Stimulated activated CD4-positive, alpha-beta T cell treated with anti-CD3 and anti-CD28 coated beads, TNF-alpha, amount 100 ng/mL, for 1 hour (primary cell): Measurements from ENCODE around the gene AKR1C1.
"Not testable (repeated sequence)": the region's sequence is repeated elsewhere in the genome, so short reads cannot be mapped to it uniquely, and the experiment has no call there.

Source experiments
- DNase-seq, 3 donors: peaks; one replicate each; pipeline ENCODE4 v3.0.0-alpha.2; 2020; ENCODE audit warnings: low read depth in 3 of 3, low spot score in 1 of 3

Gene AKR1C1

DNA sequence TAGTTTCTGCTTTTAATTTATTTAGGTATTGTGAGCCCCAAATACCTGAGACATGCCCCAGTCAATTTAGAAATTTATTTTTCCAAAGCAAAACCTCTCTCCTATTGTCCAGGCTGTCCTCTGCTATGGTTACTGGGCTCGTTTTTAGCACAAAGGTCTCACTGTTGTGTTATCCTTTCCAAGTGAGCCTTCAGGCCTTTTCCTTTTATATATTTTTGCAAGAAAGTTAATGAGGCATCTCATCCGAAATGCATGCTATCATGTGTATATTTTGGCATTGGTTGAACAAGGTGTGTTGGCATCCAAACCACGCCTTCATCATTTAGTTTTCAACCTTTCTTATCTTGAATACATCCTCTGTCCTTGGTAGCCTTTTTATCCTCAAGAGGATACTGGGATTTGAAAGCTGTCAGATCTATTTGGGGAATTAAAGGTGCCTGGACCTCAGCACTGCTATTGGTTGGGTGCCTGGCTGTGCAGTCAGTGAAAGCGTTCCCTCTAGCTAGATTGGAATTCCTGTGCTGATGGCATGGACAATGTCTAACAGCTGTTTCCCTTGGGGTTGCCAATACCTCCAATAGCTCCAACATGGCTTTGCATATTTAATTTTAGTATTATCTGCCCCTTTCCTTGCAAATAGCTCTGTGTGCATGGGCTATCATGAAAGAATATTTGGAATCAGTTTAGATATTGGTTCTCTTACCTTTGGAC lies 51.1 kb downstream of the AKR1C1 start:
- not testable (repeated sequence) for DNase-seq

DNA sequence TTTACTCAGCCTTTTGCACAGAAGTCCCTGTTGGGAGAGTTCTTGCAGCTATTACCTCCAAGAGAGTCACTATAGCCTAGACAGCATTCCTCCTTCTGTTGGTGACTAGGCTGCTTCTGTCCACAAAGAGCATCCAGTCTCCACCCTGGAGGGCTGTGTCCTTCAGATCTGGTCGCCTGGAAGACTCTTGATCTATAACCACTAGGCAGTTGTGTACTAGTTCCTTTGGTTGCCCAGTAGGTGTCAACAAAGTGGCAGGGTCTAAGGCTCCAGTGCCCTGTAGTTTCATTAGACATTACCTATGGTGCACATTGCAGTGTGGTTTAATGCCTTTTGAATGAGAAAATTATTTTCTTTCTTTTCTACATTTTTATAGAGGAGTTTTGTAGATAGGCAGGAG lies 51.7 kb downstream of the AKR1C1 start:
- no peak for DNase-seq

DNA sequence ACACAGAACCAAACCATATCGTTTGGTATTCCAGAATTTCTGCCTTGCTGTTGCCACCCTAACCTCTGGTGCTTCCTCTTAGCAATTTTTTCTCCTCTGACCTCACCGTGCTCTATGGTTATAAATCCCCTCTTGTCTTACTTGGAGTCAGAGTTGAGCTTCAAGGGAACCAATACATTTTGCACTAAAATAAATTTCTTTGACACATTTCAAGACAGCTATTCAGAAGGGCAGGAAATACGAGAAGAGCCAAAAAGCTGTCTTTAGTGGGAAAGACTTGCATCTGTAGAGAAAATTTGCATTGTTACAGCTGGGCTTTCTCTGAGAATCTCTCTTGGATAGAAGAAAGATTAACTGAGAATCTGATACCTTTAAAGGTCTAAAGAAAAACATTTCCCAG lies 54.9 kb downstream of the AKR1C1 start:
- DNase-seq: no peak

DNA sequence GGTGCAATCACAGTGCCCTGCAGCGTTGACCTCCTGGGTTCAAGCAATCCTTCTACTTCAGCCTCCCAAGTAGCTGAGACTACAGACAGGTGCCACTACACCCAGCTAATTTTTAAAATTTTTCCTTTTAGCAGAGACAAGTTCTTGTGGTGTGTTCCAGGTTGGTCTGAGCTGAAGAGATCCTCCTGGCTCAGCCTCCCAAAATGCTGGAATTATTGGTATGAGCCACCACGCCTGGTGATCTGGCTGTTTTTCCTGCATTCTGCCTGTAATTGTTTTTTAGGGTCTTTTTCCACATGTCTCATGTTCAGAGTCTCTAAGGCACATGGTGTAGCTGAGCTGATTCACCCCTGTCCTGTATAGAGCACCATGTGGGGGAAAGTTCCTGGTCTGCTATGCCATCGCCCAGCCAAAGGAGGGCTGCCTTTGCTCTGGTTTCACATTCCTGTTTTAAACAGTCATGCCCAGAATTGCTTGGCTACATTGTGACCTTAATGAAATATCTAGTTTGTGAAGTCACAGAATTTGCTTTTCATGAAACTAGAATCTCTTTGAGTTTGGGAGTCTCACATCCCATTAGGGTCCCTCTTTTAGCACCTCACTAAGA lies 55.6 kb downstream of the AKR1C1 start:
- DNase-seq: not testable (repeated sequence)

DNA sequence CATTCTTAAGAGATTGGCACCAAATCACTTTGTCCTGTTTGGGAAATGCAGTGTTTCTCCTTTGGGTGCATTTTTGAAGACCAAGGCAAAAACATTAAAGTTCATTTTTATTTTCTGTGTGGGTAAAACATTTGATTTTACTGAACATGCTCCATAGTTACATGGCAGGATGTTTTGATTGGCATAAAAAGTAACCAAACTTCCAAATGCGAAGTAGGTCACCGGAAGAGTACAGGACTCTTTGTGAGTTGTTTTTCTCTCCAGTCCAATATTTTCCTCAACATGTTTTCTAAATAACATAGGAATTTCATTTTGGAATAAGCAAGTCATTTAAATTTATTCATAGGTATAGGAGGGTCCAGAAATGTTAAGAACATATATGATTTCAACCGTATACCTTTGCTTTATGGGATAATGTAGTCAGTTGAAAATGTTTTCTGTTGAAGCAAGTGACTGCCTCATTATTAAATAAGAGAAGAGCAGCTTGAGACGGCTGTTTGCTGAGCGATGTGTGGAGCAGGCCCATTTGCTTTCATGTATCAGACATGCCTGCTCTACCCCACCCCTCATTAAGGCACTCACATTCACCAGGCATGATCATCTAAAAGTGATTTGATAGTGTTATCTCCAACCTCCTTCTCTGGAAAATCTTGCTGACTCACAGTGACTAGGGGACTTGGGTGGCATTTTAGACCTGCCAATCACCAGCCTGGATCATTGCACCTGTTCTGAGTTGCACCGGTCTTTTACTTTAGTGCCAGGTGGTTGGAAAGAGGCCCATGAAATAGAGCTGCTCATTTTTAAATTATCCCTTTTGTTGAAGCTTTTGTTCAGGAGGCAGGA lies 56.8 kb downstream of the AKR1C1 start:
- not testable (repeated sequence) for DNase-seq

DNA sequence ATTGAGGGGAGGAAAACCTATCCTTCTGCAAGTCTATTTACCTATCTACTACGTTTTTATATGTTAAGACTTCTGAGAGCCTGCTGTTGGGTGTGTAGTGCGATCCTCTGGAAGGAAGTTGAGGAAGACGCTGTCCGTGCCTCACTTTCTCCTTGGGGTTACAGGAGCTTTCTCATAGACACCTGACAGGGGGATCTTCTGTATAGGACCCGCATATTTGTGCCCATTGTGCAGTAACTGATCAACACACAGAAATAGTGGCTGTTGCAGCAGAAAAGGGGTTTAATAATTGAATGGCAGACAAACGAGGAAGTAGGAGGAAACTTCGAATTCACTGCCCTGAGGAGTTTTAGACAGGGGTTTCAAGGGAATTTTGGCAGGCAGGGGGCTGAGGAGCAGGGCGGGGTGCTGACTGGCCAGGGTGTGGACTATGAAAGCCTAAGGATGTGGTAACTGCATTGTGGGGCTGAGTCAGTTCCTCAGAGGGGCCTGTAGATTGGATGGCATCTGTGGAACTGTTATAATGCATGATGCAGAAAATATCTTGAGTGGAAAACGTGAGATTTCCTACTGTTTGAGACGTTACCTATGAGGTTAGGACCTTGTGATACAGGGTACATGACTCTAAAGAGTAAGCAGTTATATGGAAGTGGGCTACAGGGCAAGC lies 58.5 kb downstream of the AKR1C1 start:
- not testable (repeated sequence) for DNase-seq

DNA sequence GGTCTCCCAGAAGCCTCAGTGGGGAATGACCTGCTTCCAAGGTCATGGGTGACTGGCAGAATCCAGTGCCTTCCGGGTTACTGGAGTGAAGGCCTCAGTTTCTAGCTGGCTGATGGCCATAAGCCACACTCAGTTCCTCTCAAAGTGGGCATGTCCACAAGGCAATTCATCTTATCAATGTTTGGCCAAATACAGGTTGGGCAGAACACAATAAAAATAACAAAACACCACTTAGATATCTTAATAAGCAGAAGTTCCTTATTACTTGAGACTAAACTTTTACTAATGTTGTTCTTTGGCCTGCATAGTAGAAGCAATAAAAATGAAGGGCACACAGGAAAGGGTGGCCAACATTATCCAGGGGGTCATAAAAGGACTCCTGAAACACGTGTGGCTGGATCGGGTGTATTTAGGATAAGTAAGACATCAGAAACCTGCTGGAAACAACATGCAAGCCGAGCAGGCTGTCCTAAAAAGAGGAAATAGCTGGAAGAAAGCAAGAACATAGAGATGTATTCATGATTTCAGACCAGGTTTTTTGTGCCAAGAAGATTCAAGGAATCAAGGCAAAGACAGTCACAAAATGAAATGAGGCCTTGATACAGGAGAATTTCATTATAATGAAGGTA lies 60.1 kb downstream of the AKR1C1 start:
- no peak for DNase-seq

DNA sequence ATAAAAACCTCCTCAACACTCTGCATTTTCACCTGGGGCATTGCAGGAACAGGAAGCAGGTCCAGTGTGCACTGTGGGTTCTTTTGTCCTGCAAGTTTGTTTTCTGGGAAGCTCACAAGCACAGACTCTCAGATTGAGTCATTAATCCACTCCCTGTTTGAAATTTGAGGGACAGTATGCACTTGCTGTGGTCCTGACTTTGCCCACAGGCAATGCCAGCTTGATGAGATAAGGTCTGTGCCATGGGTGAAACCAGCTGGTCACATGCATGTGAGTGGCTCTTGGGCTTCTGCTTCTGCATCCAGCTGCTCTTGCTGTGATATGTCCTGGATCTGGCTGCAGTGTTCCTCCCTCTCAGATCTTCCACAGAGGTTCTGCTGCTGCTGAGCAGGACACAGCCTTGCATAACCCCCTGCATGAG lies 62.3 kb downstream of the AKR1C1 start:
- DNase-seq: not testable (repeated sequence)

DNA sequence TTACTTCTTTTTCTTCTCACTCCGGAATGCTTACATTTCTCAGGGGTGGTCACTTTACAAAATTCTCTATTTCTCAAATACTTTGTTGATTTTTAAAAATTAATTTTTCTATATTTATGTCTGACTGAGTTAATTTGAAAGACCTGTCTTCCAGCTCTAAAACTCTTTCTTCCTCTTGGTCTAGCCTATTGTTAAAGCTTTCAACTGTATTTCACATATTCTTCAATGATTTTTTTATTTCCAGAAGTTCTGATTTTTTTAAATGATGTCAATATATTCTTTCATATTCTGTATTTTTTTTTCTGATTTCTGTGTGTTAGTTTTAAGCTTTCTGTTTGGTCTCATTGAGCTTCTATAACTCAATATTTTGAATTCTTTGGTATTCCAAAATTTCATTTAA lies 67.8 kb downstream of the AKR1C1 start:
- no peak for DNase-seq

DNA sequence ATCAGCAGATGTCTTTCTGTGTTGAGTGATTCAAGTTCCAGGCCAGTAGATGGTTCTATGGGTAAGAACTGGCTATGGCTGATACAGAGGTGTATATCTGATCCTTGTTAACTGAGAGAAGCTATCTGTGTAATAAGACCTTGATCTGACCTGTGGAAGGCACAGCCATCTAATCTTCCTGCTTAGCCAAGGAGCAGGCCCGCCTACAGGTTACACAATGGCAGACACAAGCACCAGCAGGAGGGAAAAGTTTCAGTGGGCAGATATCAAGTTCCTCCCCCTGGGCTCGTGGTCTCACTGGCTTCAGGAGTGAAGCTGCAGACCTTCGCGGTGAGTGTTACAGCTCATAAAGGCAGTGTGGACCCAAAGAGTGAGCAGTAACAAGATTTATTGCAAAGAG lies 68.4 kb downstream of the AKR1C1 start:
- DNase-seq: not testable (repeated sequence)

DNA sequence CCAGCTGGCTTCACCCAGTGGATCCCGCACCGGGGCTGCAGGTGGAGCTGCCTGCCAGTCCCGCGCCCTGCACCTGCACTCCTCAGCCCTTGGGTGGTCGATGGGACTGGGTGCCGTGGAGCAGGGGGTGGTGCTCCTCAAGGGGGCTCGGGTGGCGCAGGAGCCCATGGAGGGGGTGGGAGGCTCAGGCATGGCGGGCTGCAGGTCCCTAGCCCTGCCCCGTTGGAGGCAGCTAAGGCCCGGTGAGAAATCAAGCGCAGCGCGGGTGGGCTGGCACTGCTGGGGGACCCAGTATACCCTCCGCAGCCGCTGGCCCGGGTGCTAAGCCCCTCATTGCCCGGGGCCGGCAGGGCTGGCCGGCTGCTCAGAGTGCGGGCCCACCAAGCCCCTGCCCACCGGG lies 69.2 kb downstream of the AKR1C1 start:
- not testable (repeated sequence) for DNase-seq
